ENCODE results near the gene ACKR4. TPM values are rescaled to one million over a fixed set of nuclear protein-coding genes. Genes with fewer than 3 reads are reported as not detected.

ACKR4 gene
- polyA plus RNA-seq, 1 of the 3 experiments (the other 2 are of a cell fraction) = 0.10 TPM

DNA sequence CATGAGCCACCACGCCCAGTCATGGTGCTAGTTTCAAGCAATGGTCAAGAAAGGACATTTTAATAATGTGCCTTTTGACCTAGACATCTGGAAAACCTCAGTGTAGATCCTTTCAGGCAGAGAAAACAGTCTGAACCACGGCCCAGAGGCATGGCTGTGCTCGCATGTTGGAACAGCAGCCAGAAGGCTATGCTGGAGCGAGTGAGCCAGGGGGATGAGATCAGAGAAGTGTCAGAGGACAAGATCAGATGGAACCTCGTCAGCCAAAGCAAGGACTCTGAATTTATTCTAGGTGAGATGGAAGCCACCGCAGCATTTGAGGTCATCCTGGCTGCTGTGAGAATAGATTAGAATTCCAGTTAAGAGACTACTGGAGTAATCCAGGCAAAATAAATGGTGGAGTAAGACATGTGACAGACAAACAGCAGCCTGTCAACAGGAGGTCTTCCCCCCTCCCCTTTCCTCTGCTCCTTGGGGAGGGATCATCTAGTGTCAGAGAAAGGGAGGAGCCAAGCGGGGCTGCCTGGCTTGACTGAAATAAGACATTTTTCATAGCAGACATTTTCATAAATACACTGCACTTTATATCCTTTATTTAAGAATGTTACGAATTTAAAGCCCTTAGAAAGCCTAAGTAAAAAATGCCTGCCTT, 40.4 kb upstream of the ACKR4 start:
- 86% methylated on average over 7 of the region's 8 CpGs for WGBS (ENCODE audit: low lambda C conversion rate)
- no peaks in the 10 kb centered on the region for H3F3A ChIP-seq (replicated peaks; ENCODE audit: insufficient read depth)
- H3K9me3 ChIP-seq = no peaks in the 10 kb centered on the region
- H3K9ac ChIP-seq = no peak overlapping the region
- no peak overlapping the region for H3K4me3 ChIP-seq (ENCODE audit: low read depth in 2 of 2, low read length in 1 of 2)
- H3K4me1 ChIP-seq (ENCODE audit: control insufficient read depth in 1 of 2, insufficient read depth in 2 of 2, low read depth in 1 of 2, low read length in 1 of 2) = peaks cover 0 to 7% of the 10 kb centered on the region in 2 experiments; a peak in 1 of 4 replicates
- no peak overlapping the region for H3K4me2 ChIP-seq
- TF ChIP-seq SIN3A (IDR thresholded peaks at IDR 0.05; ENCODE audit: borderline replicate concordance, low read depth, low read length) (no peak), RCOR1 (IDR thresholded peaks at IDR 0.05; ENCODE audit: low read length) (no peak), TAF1 (IDR thresholded peaks at IDR 0.05; ENCODE audit: borderline replicate concordance, low read depth, low read length) (no peak), FOXJ3 (CRISPR knock-in tag; IDR thresholded peaks at IDR 0.05) (no peak)
- TF ChIP-seq, protein P1, sequence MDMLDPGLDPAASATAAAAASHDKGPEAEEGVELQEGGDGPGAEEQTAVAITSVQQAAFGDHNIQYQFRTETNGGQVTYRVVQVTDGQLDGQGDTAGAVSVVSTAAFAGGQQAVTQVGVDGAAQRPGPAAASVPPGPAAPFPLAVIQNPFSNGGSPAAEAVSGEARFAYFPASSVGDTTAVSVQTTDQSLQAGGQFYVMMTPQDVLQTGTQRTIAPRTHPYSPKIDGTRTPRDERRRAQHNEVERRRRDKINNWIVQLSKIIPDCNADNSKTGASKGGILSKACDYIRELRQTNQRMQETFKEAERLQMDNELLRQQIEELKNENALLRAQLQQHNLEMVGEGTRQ (IDR thresholded peaks at IDR 0.05; ENCODE audit: borderline replicate concordance, low read depth, low read length) = no peak
- ChIA-PET POLR2A (no interaction called here), CTCF (interaction anchor here (1.8 kb wide), 1 partner anchor 21 kb away, joined by 6 read pairs; no protein-coding TSS in a partner anchor)
- H4K20me1 ChIP-seq (ENCODE audit: insufficient read depth) = no peaks in the 10 kb centered on the region
- H3K9me2 ChIP-seq = no peaks in the 10 kb centered on the region
- no peak overlapping the region for H2AFZ ChIP-seq (ENCODE audit: low read depth)
- no peak overlapping the region for H3K27ac ChIP-seq (ENCODE audit: low read depth in 2 of 2, low read length in 1 of 2)
- DNase-seq = no peak
- H3K36me3 ChIP-seq (replicated peaks in 1 of 2; ENCODE audit: control insufficient read depth in 1 of 2, insufficient read depth in 2 of 2, low read length in 1 of 2) = peaks cover 7% of the 10 kb centered on the region in 2 experiments
- no peaks in the 10 kb centered on the region for H3K27me3 ChIP-seq (ENCODE audit: insufficient read depth)
- no peaks in the 10 kb centered on the region for H3K79me2 ChIP-seq (ENCODE audit: insufficient read depth)

DNA sequence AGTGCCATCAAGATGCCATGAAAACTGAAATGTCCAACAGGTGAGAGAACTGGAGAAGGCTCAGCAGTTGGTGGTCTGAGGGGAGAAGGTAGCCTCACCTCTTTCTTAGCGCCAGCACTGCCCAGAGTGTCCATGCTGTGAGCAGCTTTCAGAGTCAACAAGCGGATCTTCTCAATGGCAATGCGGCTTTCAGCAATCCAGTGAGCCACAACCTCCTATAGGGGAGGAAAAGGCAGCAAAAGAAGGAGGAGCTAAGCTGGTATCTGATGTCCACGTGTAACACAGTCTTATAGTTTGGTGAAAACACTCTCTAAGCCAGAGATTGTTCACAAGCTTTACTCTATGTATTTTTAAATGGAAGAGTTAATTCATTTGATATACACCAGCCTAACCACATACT, 36.1 kb upstream of the ACKR4 start:
- H3K4me3 ChIP-seq (ENCODE audit: low read depth in 2 of 2, low read length in 1 of 2) = no peak overlapping the region
- CTCF ChIA-PET = interaction anchor here (1.1 kb wide), 1 partner anchor 25 kb away, joined by 3 read pairs; no protein-coding TSS in a partner anchor

More for the DNA sequence above, 36.1 kb upstream of the ACKR4 start:
- Histone ChIP-seq H3K4me1 (ENCODE audit: control insufficient read depth in 1 of 2, insufficient read depth in 2 of 2, low read depth in 1 of 2, low read length in 1 of 2) (peaks cover 0 to 5% of the 10 kb centered on the region in 2 experiments; a peak in 1 of 4 replicates), H3K79me2 (ENCODE audit: insufficient read depth) (no peaks in the 10 kb centered on the region), H3K9me2 (no peaks in the 10 kb centered on the region), H2AFZ (ENCODE audit: low read depth) (no peak overlapping the region), H4K20me1 (ENCODE audit: insufficient read depth) (no peaks in the 10 kb centered on the region), H3K9me3 (no peaks in the 10 kb centered on the region), H3K27me3 (ENCODE audit: insufficient read depth) (no peaks in the 10 kb centered on the region), H3F3A (replicated peaks; ENCODE audit: insufficient read depth) (no peaks in the 10 kb centered on the region), H3K4me2 (no peak overlapping the region), H3K9ac (no peak overlapping the region), H3K36me3 (replicated peaks in 1 of 2; ENCODE audit: control insufficient read depth in 1 of 2, insufficient read depth in 2 of 2, low read length in 1 of 2) (peaks cover 7 to 10% of the 10 kb centered on the region in 2 experiments), H3K27ac (ENCODE audit: low read depth in 2 of 2, low read length in 1 of 2) (no peak overlapping the region)
- POLR2A ChIA-PET = no interaction called here
- TF ChIP-seq FOSL2 (IDR thresholded peaks at IDR 0.05; ENCODE audit: borderline replicate concordance, low read depth) (no peak), MEF2A (IDR thresholded peaks at IDR 0.05; ENCODE audit: borderline replicate concordance, low read depth) (no peak), RCOR1 (IDR thresholded peaks at IDR 0.05; ENCODE audit: low read length) (no peak), EZH2phosphoT487 (IDR thresholded peaks at IDR 0.05; ENCODE audit: borderline replicate concordance, low read depth) (no peak), TEAD4 (IDR thresholded peaks at IDR 0.05; ENCODE audit: borderline replicate concordance, insufficient read depth) (no peak), SMC3 (IDR thresholded peaks at IDR 0.05; ENCODE audit: low read depth, low read length) (no peak), NFIC (IDR thresholded peaks at IDR 0.05; ENCODE audit: borderline replicate concordance) (no peak), NRF1 (IDR thresholded peaks at IDR 0.05; ENCODE audit: low read depth, low read length) (no peak)
- TF ChIP-seq, protein P2, sequence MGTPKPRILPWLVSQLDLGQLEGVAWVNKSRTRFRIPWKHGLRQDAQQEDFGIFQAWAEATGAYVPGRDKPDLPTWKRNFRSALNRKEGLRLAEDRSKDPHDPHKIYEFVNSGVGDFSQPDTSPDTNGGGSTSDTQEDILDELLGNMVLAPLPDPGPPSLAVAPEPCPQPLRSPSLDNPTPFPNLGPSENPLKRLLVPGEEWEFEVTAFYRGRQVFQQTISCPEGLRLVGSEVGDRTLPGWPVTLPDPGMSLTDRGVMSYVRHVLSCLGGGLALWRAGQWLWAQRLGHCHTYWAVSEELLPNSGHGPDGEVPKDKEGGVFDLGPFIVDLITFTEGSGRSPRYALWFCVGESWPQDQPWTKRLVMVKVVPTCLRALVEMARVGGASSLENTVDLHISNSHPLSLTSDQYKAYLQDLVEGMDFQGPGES (IDR thresholded peaks at IDR 0.05; ENCODE audit: low read depth, low read length) = no peak
- no peak for DNase-seq
- WGBS (ENCODE audit: low lambda C conversion rate) = 88% methylated on average over 3 of the region's 4 CpGs
